Heart left ventricle (tissue), 13 donors: Measurements from ENCODE around the gene ANKK1.

Experiments
- POLR2A ChIP-seq, 2 donors: fragments of 450-650 bp; IDR thresholded peaks; one replicate each; pipeline ENCODE4 v1.6.1; 2017; ENCODE audit warnings: antibody characterized with exemption in 2 of 2, mild to moderate bottlenecking in 2 of 2, moderate library complexity in 2 of 2
- TF ChIP-seq, protein P1 (sequence below), 12 donors: fragments of 200-600 bp; sonication (generic) in 4 of 12; IDR thresholded peaks; one replicate each; pipeline versions ENCODE4 v1.5.0 to v1.8.0; 2018 to 2022; ENCODE audit warnings: antibody characterized with exemption in 12 of 12, mild to moderate bottlenecking in 5 of 12
- donor health status: ischemic (EF 13 %, LVEDD 7.1; RV severe dilation, severe dysfunction).
- donor health status: DM: no; HTN: yes; CAD: no.
- donor health status: DM: no; HTN: no; CAD: no.
- donor health status: ischemic (EF 25% LVEDD 6.9; RV normal size, moderate dysfunction).
- donor health status: ischemic (EF 25% LVEDD 5.7; RV mildly dilated, moderate dysfunction).
- donor health status: ischemic (EF 35%, LVEDD 5.7; RV mildly dilated, moderate dysfunction).
- donor health status: nonischemic (EF 11% LVEDD 7.7; RV severe dilation, severe dysfunction).
- donor health status: DM: yes; HTN: yes; CAD: no.
- donor health status: PGD.
- donor health status: ischemic (EF 29% LVEDD 5.4; RV normal size, mild dysfunction).
- donor health status: nonischemic (EF 23%, LVEDD 6.1; RV moderate dilation, normal function).

GRCh38 chr11:113376156-113376555, 11.4 kb upstream of the ANKK1 start:
- TF ChIP-seq POLR2A (IDR thresholded peaks at IDR 0.05), result no peak
- TF ChIP-seq, protein P1, sequence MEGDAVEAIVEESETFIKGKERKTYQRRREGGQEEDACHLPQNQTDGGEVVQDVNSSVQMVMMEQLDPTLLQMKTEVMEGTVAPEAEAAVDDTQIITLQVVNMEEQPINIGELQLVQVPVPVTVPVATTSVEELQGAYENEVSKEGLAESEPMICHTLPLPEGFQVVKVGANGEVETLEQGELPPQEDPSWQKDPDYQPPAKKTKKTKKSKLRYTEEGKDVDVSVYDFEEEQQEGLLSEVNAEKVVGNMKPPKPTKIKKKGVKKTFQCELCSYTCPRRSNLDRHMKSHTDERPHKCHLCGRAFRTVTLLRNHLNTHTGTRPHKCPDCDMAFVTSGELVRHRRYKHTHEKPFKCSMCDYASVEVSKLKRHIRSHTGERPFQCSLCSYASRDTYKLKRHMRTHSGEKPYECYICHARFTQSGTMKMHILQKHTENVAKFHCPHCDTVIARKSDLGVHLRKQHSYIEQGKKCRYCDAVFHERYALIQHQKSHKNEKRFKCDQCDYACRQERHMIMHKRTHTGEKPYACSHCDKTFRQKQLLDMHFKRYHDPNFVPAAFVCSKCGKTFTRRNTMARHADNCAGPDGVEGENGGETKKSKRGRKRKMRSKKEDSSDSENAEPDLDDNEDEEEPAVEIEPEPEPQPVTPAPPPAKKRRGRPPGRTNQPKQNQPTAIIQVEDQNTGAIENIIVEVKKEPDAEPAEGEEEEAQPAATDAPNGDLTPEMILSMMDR (IDR thresholded peaks at IDR 0.05), result no peak
